Fibroblast of skin of back (primary cell): ENCODE measurements around the gene CACUL1.

Experiments used
- DNase-seq: peaks from one replicate; pipeline ENCODE4 v3.0.0-alpha.2; 2013

CACUL1 gene

GRCh38 chr10:118768041-118768919 lies 13.5 kb upstream of the CACUL1 start:
- no peak for DNase-seq

- DNase-seq = no peak
Measured at GRCh38 chr10:118767297-118768040, 12.7 kb upstream of the CACUL1 start.

- DNase-seq = no peak
Measured at GRCh38 chr10:118764195-118764594, 9.4 kb upstream of the CACUL1 start.

GRCh38 chr10:118763202-118763988 lies 8.6 kb upstream of the CACUL1 start:
- no peak for DNase-seq

- DNase-seq = no peak
Measured at GRCh38 chr10:118760265-118760664, 5.5 kb upstream of the CACUL1 start.

- no peak for DNase-seq
Measured at GRCh38 chr10:118758449-118758848, 3.7 kb upstream of the CACUL1 start.

GRCh38 chr10:118754229-118754555 lies 578 bp downstream of the CACUL1 start:
- peak; percentile 39 for DNase-seq

- DNase-seq = peak; percentile 21
Measured at GRCh38 chr10:118753331-118754228, 1.2 kb downstream of the CACUL1 start.

GRCh38 chr10:118752409-118752808 lies 2.4 kb downstream of the CACUL1 start:
- DNase-seq = no peak

- no peak for DNase-seq
Measured at GRCh38 chr10:118751265-118751664, 3.5 kb downstream of the CACUL1 start.

- no peak for DNase-seq
Measured at GRCh38 chr10:118748041-118748440, 6.7 kb downstream of the CACUL1 start.

GRCh38 chr10:118746246-118746645 lies 8.5 kb downstream of the CACUL1 start:
- DNase-seq = no peak

GRCh38 chr10:118745056-118745455 lies 9.7 kb downstream of the CACUL1 start:
- peak; percentile 54 for DNase-seq

GRCh38 chr10:118744346-118744918 lies 10.3 kb downstream of the CACUL1 start:
- DNase-seq = peak; percentile 15

GRCh38 chr10:118742782-118743181 lies 12.0 kb downstream of the CACUL1 start:
- peak; percentile 87 for DNase-seq

- DNase-seq = no peak
Measured at GRCh38 chr10:118742032-118742431, 12.7 kb downstream of the CACUL1 start.

- peak; percentile 16 for DNase-seq
Measured at GRCh38 chr10:118738406-118738805, 16.4 kb downstream of the CACUL1 start.

- DNase-seq = no peak
Measured at GRCh38 chr10:118737603-118738302, 17.0 kb downstream of the CACUL1 start.

- DNase-seq = no peak
Measured at GRCh38 chr10:118735294-118735693, 19.5 kb downstream of the CACUL1 start.

GRCh38 chr10:118734475-118734874 lies 20.3 kb downstream of the CACUL1 start:
- no peak for DNase-seq
